Left ventricle myocardium inferior (tissue), 1 donor: ENCODE results near the gene CES4A. TPM values are rescaled to one million over a fixed set of nuclear protein-coding genes. Genes with fewer than 3 reads are reported as not detected.

ENCODE experiments used
- DNase-seq: peaks from one replicate; pipeline ENCODE4 v3.0.0-alpha.2; 2020
- H3K27ac ChIP-seq: fragments of 200-600 bp; replicated peaks from 2 replicates; pipeline ENCODE4 v1.8.0; 2021
- H3K27me3 ChIP-seq: fragments of 200-600 bp; 2 replicates; pipeline ENCODE4 v1.8.0; 2021; ENCODE audit warnings: low read depth
- H3K36me3 ChIP-seq: fragments of 200-600 bp; 2 replicates; pipeline ENCODE4 v1.8.0; 2021
- H3K4me1 ChIP-seq: fragments of 200-600 bp; 2 replicates; pipeline ENCODE4 v1.8.0; 2021
- H3K4me3 ChIP-seq: fragments of 200-600 bp; 2 replicates; pipeline ENCODE4 v1.8.0; 2021; ENCODE audit warnings: mild to moderate bottlenecking, moderate library complexity
- H3K9me3 ChIP-seq: fragments of 200-600 bp; replicated peaks from 2 replicates; pipeline ENCODE4 v1.8.0; 2021
- intact Hi-C: fragments of 100-400 bp; cut with micrococcal nuclease; formaldehyde crosslinking; loops from one replicate; pipeline ENCODE4 v1.11.0; 2022
- total RNA-seq: library from RNA; stranded (reverse); fragmentation: NEBNext Ultra II Directional; extraction: Animal tissue kit (Norgen Biotek cat#: 25700); gene quantifications from one replicate; pipeline ENCODE4 v1.2.1, GENCODE V29; 2021
- TF ChIP-seq, protein P1 (sequence below): fragments of 200-600 bp; IDR thresholded peaks from 2 replicates; pipeline ENCODE4 v1.8.0; 2021; ENCODE audit warnings: antibody characterized with exemption, mild to moderate bottlenecking, borderline replicate concordance
- donor health status: DM: no; HTN: yes; CAD: no; lungs with severe emphysema.

The CES4A gene
- total RNA-seq, 1 donor from 2014 or later = 11.0 TPM

DNA sequence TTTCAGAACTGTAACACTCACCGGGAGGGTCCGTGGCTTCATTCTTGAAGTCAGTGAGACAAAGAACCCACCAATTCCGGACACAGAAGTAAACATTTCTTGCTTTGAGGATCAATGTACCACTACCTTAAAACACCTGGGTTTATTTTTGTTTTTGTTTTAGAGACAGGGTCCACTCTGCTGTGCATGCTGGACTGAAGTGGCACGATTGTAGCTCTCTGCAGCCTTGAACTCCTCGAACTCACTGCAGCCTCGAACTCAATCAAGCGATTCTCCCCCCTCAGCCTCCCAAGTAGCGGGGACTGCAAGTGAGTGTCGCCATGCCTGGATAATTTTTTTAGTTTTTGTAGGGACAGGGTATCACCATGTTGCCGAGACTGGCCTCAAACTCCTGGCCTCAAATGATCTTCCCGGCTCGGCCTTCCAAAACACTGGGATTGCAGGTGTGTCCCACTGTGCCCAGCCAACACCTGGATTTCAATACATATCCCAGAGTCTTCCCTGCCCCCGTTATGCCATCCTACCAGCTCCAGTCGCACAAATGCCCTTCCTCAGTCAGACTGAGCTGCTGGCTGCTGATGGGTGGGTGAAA, 13.0 kb upstream of the CES4A start:
- Histone ChIP-seq H3K27ac (no peak overlapping the region), H3K4me1 (no peaks in the 10 kb centered on the region), H3K36me3 (no peaks in the 10 kb centered on the region), H3K4me3 (no peak overlapping the region), H3K27me3 (peaks cover 8% of the 10 kb centered on the region), H3K9me3 (no peaks in the 10 kb centered on the region)
- intact Hi-C loops = loop anchor here (5.0 kb wide), 1 partner anchor 177 kb away; the partner anchor contains the start of gene B3GNT9
- no peak for DNase-seq
- TF ChIP-seq, protein P1, sequence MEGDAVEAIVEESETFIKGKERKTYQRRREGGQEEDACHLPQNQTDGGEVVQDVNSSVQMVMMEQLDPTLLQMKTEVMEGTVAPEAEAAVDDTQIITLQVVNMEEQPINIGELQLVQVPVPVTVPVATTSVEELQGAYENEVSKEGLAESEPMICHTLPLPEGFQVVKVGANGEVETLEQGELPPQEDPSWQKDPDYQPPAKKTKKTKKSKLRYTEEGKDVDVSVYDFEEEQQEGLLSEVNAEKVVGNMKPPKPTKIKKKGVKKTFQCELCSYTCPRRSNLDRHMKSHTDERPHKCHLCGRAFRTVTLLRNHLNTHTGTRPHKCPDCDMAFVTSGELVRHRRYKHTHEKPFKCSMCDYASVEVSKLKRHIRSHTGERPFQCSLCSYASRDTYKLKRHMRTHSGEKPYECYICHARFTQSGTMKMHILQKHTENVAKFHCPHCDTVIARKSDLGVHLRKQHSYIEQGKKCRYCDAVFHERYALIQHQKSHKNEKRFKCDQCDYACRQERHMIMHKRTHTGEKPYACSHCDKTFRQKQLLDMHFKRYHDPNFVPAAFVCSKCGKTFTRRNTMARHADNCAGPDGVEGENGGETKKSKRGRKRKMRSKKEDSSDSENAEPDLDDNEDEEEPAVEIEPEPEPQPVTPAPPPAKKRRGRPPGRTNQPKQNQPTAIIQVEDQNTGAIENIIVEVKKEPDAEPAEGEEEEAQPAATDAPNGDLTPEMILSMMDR = no peak

DNA sequence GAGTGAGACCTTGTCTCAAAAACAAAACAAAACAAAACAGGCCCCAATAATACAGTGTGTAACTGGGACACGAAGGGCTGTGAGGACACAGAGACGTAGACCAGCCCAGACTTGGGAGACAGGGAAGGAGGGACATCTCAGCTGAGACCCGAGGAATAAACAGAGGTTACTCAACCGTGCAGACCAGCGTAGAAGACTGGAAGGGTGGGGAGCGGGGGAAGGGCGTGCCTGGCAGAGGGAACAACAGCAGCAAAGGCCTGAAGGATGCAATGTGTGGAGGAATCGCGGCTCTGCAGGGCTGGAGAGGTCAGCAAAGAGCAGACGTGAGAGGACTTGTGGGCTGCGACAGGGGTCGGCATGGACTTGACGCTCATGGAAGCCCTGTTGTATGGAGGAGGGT, 11.6 kb upstream of the CES4A start:
- no peaks in the 10 kb centered on the region for H3K9me3 ChIP-seq
- no peak overlapping the region for H3K27ac ChIP-seq
- H3K27me3 ChIP-seq = peaks cover 8% of the 10 kb centered on the region
- TF ChIP-seq, protein P1 = no peak
- H3K4me3 ChIP-seq = no peak overlapping the region
- H3K4me1 ChIP-seq = no peaks in the 10 kb centered on the region
- intact Hi-C loops = loop anchor here (5.0 kb wide), 1 partner anchor 176 kb away; the partner anchor contains the start of gene B3GNT9
- no peaks in the 10 kb centered on the region for H3K36me3 ChIP-seq
- no peak for DNase-seq

DNA sequence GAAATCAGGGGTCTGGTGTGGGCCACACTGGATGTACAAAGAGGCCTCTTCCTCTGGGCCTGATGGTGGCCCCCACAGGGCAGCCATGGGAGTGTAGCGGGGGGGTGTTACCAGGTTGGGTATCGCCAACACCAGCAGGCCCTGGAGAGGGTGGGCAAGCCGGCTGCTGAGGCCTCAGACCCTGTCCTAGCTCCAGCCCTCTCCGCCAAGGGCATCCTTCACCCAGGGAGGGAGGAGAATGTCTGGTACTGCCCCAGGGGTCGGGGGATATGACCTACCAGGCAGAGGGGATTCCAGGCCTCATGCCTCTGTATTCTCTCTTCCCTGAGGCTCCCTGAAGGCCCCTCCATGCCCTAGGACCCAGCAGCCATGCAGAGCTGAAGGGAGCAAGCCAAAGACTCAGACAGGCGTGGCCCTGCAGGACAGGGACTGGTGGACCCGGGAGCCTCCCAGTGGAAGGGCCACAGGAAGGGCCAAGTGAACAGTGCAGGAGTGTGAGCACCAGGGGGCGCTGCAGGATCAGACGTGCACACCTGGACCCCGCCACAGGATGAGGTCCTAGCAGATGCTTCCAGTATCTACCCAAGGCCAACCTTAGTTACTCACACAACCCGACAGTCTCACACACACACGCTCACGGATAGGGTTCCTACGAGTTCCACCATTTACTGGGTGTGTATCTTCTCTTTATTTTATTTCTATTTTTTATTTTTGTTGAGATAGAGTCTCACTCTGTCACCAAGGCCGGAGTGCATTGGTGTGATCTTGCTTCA, 10.9 kb upstream of the CES4A start:
- Histone ChIP-seq H3K27ac (no peak overlapping the region), H3K4me3 (no peak overlapping the region), H3K36me3 (no peaks in the 10 kb centered on the region), H3K4me1 (no peaks in the 10 kb centered on the region), H3K27me3 (peaks cover 8% of the 10 kb centered on the region), H3K9me3 (no peaks in the 10 kb centered on the region)
- intact Hi-C loops = loop anchor here (5.0 kb wide), 1 partner anchor 175 kb away; the partner anchor contains the start of gene B3GNT9
- DNase-seq = peak; percentile 87
- TF ChIP-seq, protein P1 = peak; percentile 98

DNA sequence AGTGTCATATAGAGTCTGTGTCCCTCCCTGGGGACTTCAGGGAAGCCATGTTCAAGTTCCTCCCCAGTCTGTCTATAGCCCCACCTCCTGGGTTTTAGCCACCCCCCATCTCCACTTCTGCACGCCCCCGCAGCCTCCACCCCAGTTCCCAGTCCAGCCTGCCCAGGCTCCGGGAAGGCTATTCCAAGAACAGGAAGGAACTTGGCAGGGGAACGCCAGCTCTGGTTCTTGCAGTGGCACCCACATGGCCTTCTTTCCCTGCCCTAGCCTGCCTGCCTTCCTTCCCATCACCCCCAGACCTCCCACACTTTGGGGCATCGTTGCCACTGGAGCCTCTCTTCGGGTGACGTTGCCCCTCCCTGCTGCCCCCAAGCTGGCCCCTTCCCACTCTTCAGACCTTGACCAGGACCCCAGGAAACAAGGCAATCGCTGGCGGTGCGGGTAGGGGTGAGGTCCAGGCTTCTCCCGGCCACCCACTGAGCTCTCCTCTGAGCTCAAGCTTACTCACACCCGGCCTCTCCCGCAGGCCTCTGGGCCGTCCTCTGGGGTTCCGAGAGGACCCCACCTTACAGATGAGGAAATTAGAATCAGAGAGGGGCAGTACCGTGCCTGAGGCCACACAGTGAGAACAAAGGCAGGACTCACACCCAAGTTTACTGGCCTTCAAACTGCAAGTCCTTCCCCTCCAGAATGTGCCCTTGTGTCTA, 9.2 kb upstream of the CES4A start:
- TF ChIP-seq, protein P1 = no peak
- Histone ChIP-seq H3K36me3 (no peaks in the 10 kb centered on the region), H3K4me3 (no peak overlapping the region), H3K4me1 (no peaks in the 10 kb centered on the region), H3K27me3 (peaks cover 7% of the 10 kb centered on the region), H3K27ac (no peak overlapping the region), H3K9me3 (no peaks in the 10 kb centered on the region)
- intact Hi-C loops = loop anchor here (5.0 kb wide), 1 partner anchor 173 kb away; the partner anchor contains the start of gene B3GNT9
- DNase-seq = peak; percentile 48

DNA sequence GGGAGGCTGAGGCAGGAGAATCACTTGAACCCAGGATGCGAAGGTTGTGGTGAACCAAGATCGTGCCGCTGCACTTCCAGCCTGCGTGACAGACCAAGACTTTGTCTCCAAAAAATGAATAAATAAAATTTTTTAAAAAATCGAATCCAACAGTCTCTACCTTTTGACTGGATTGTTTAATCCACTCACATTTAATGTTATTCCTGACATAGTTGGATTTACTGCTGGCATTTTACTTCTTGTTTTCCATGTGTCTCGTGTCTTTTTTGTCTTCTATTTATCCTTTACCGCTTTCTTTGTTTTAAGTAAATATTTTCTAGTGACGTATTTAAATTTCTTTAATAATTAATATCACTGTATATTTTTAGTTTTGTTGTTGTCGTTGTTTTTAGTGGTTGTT, 5.4 kb upstream of the CES4A start:
- intact Hi-C loops = no loop called here
- no peak for DNase-seq
- no peak overlapping the region for H3K27ac ChIP-seq
- H3K4me1 ChIP-seq = no peaks in the 10 kb centered on the region
- H3K4me3 ChIP-seq = no peak overlapping the region
- TF ChIP-seq, protein P1 = no peak
- no peaks in the 10 kb centered on the region for H3K36me3 ChIP-seq
- no peaks in the 10 kb centered on the region for H3K27me3 ChIP-seq
- no peaks in the 10 kb centered on the region for H3K9me3 ChIP-seq
